MM.1S (cell line): ENCODE measurements around the gene DSCAM.

ENCODE experiments used
- DNase-seq: peaks from one replicate; pipeline ENCODE4 v3.0.0-alpha.2; 2015
- H2AFZ ChIP-seq: fragments of 300-600 bp; sonication (generic); 2 replicates; pipeline ENCODE4 v1.6.0; 2016; ENCODE audit warnings: antibody characterized with exemption, low read length
- H3F3A ChIP-seq: fragments of 300-600 bp; sonication (generic); 2 replicates; pipeline ENCODE4 v1.6.1; 2016; ENCODE audit warnings: mild to moderate bottlenecking, antibody characterized with exemption, low read length, moderate library complexity, mixed read lengths; ENCODE audit not compliant: insufficient read depth
- H3K27ac ChIP-seq: fragments of 300-600 bp; sonication (generic); 2 replicates; pipeline ENCODE4 v1.5.1; 2016; ENCODE audit warnings: mild to moderate bottlenecking, low read length
- H3K27me3 ChIP-seq: fragments of 300-600 bp; sonication (generic); replicated peaks from 2 replicates; pipeline ENCODE4 v1.6.0; 2016; ENCODE audit warnings: low read length; ENCODE audit not compliant: insufficient read depth
- H3K36me3 ChIP-seq: fragments of 300-600 bp; sonication (generic); replicated peaks from 2 replicates; pipeline ENCODE4 v1.6.1; 2016; ENCODE audit warnings: mild to moderate bottlenecking, low read length, mixed read lengths; ENCODE audit not compliant: insufficient read depth
- H3K4me1 ChIP-seq: fragments of 300-600 bp; sonication (generic); 2 replicates; pipeline ENCODE4 v1.6.1; 2016; ENCODE audit warnings: low read length, mixed read lengths
- H3K4me2 ChIP-seq: fragments of 300-600 bp; sonication (generic); 2 replicates; pipeline ENCODE4 v1.6.0; 2016; ENCODE audit warnings: low read depth, low read length
- H3K4me3 ChIP-seq: fragments of 300-600 bp; sonication (generic); 2 replicates; pipeline ENCODE4 v1.5.1; 2016; ENCODE audit warnings: low read length, mixed read lengths
- H3K79me2 ChIP-seq: fragments of 300-600 bp; sonication (generic); 2 replicates; pipeline ENCODE4 v1.6.1; 2016; ENCODE audit warnings: mixed run types, low read length, mixed read lengths
- H3K9ac ChIP-seq: fragments of 300-600 bp; sonication (generic); 2 replicates; pipeline ENCODE4 v1.6.1; 2016; ENCODE audit warnings: low read length, mixed read lengths
- H3K9me2 ChIP-seq: fragments of 300-600 bp; sonication (generic); replicated peaks from 2 replicates; pipeline ENCODE4 v1.6.1; 2016; ENCODE audit warnings: mild to moderate bottlenecking, low read length, mixed read lengths; ENCODE audit not compliant: insufficient read depth
- H3K9me3 ChIP-seq: fragments of 300-600 bp; sonication (generic); replicated peaks from 2 replicates; pipeline ENCODE4 v1.6.1; 2016; ENCODE audit warnings: mild to moderate bottlenecking, low read length, mixed read lengths; ENCODE audit not compliant: insufficient read depth
- H4K20me1 ChIP-seq: fragments of 300-600 bp; sonication (generic); 2 replicates; pipeline ENCODE4 v1.6.1; 2016; ENCODE audit warnings: mild to moderate bottlenecking, low read length, moderate library complexity, mixed read lengths; ENCODE audit not compliant: insufficient read depth
- EZH2 ChIP-seq: fragments of 300-600 bp; sonication (generic); optimal IDR thresholded peaks from 2 replicates; pipeline ENCODE3; 2017; ENCODE audit warnings: low read depth, mild to moderate bottlenecking, antibody characterized with exemption, low read length, mixed read lengths
- EZH2phosphoT487 ChIP-seq: fragments of 300-600 bp; sonication (generic); IDR thresholded peaks from 2 replicates; pipeline ENCODE4 v1.6.1; 2018; ENCODE audit warnings: antibody characterized with exemption, low read length
- TF ChIP-seq, protein P1 (sequence below): fragments of 300-600 bp; sonication (generic); IDR thresholded peaks from 2 replicates; pipeline ENCODE4 v1.5.1; 2016; ENCODE audit warnings: antibody characterized with exemption, low read length, mixed read lengths

The DSCAM gene

GRCh38 chr21:40066221-40066620 lies 780.7 kb downstream of the DSCAM start:
- TF ChIP-seq EZH2phosphoT487 = no peak
- TF ChIP-seq, protein P1, sequence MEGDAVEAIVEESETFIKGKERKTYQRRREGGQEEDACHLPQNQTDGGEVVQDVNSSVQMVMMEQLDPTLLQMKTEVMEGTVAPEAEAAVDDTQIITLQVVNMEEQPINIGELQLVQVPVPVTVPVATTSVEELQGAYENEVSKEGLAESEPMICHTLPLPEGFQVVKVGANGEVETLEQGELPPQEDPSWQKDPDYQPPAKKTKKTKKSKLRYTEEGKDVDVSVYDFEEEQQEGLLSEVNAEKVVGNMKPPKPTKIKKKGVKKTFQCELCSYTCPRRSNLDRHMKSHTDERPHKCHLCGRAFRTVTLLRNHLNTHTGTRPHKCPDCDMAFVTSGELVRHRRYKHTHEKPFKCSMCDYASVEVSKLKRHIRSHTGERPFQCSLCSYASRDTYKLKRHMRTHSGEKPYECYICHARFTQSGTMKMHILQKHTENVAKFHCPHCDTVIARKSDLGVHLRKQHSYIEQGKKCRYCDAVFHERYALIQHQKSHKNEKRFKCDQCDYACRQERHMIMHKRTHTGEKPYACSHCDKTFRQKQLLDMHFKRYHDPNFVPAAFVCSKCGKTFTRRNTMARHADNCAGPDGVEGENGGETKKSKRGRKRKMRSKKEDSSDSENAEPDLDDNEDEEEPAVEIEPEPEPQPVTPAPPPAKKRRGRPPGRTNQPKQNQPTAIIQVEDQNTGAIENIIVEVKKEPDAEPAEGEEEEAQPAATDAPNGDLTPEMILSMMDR = no peak
- TF ChIP-seq EZH2 = no peak
- no peaks in the 10 kb centered on the region for H4K20me1 ChIP-seq
- H3K27me3 ChIP-seq = no peaks in the 10 kb centered on the region
- peaks cover 15% of the 10 kb centered on the region; the same call in 1 of the 2 replicates for H3K36me3 ChIP-seq
- no peak overlapping the region for H3K9ac ChIP-seq
- DNase-seq = no peak
- H3F3A ChIP-seq = peaks cover 88% of the 10 kb centered on the region
- peaks cover 69% of the 10 kb centered on the region for H3K79me2 ChIP-seq
- H3K4me1 ChIP-seq = no peaks in the 10 kb centered on the region
- H2AFZ ChIP-seq = no peak overlapping the region
- H3K9me2 ChIP-seq = no peaks in the 10 kb centered on the region
- H3K4me3 ChIP-seq = no peak overlapping the region
- H3K27ac ChIP-seq = no peak overlapping the region
- no peaks in the 10 kb centered on the region for H3K9me3 ChIP-seq
- no peak overlapping the region for H3K4me2 ChIP-seq

DNA sequence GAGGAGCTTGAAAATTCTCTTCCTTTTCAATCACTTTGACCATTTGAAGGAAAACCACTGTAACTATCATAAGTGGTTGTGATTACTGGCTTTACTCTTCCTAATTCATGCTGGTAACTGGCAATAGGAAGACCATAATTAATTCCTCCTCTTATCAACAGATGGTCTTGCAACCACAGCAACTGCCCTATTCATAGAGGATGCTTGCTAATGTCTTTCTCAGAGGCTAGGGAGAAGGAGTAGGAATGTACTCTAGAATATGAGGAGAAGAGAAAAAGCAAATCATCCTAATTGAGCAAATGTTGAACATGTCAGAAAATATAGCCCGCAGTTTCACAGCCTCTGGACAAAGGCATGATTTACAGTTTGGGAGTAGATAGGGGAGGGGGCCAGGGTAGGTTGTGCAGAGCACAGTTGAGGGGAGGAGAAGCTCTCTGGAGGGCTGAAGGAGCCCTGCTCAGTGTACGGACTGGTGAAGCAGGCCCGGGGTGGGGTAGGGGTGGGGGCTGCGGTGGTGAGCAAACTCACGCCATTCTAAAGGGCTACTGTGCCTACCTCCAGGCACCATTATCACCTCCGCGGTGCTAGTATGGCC lies 786.8 kb downstream of the DSCAM start:
- Histone ChIP-seq H3K9me2 (no peaks in the 10 kb centered on the region), H3K27me3 (no peaks in the 10 kb centered on the region), H3K36me3 (peaks cover 21% of the 10 kb centered on the region), H3K4me3 (no peak overlapping the region), H3K4me2 (no peak overlapping the region), H2AFZ (no peak overlapping the region), H3K79me2 (peaks cover 77% of the 10 kb centered on the region), H3K9me3 (no peaks in the 10 kb centered on the region), H3K27ac (no peak overlapping the region), H4K20me1 (no peaks in the 10 kb centered on the region; the same call in 1 of the 2 replicates), H3K4me1 (no peaks in the 10 kb centered on the region), H3F3A (peaks cover 85% of the 10 kb centered on the region), H3K9ac (no peak overlapping the region)
- TF ChIP-seq EZH2phosphoT487 (no peak), EZH2 (no peak)
- TF ChIP-seq, protein P1 = no peak
- no peak for DNase-seq

GRCh38 chr21:40057331-40057730 lies 789.6 kb downstream of the DSCAM start:
- H3K9me2 ChIP-seq = no peaks in the 10 kb centered on the region
- peaks cover 16% of the 10 kb centered on the region for H4K20me1 ChIP-seq
- H3K27ac ChIP-seq = no peak overlapping the region
- DNase-seq = no peak
- no peaks in the 10 kb centered on the region for H3K27me3 ChIP-seq
- no peak overlapping the region for H3K9ac ChIP-seq
- H3K4me2 ChIP-seq = no peak overlapping the region
- peaks cover 86% of the 10 kb centered on the region for H3K79me2 ChIP-seq
- TF ChIP-seq EZH2phosphoT487 = no peak
- TF ChIP-seq EZH2 = no peak
- TF ChIP-seq, protein P1 = no peak
- no peak overlapping the region for H2AFZ ChIP-seq
- peaks cover 87% of the 10 kb centered on the region for H3F3A ChIP-seq
- H3K36me3 ChIP-seq = peaks cover 10% of the 10 kb centered on the region
- H3K4me3 ChIP-seq = no peak overlapping the region
- peaks cover 23% of the 10 kb centered on the region for H3K4me1 ChIP-seq
- H3K9me3 ChIP-seq = no peaks in the 10 kb centered on the region
